B cell (primary cell): Measurements from ENCODE around the gene HBS1L. TPM values are rescaled to one million over a fixed set of nuclear protein-coding genes. Genes with fewer than 3 reads are reported as not detected.

Experiments
- ATAC-seq: fragments of 200-7000 bp; cut with Tn5 transposase; one replicate; pipeline ENCODE4 v1.10.0; 2021; ENCODE audit warnings: low read depth, mild to moderate bottlenecking, moderate number of reproducible peaks, moderate library complexity
- CTCF ChIA-PET: fragments of 350-600 bp; sonication (Branson Sonifier 250); formaldehyde crosslinking; loops from one replicate; lab custom pipeline; 2021; ENCODE audit warnings: antibody characterized with exemption, inconsistent platforms; lab: Charles Lee
- POLR2A ChIA-PET: fragments of 350-600 bp; sonication (Branson Sonifier 250); formaldehyde crosslinking; loops from one replicate; lab custom pipeline; 2021; ENCODE audit warnings: antibody characterized with exemption; lab: Charles Lee
- DNase-seq: peaks from one replicate; pipeline ENCODE4 v3.0.0; 2013
- H2AFZ ChIP-seq: 2 replicates; pipeline ENCODE4 v1.6.1; 2012; ENCODE audit warnings: mild to moderate bottlenecking, low read depth, low read length; ENCODE audit not compliant: insufficient read depth, poor library complexity, severe bottlenecking
- H3K27ac ChIP-seq, 2 donors: 1 replicate in 1 of 2; 2 replicates in 1 of 2; pipeline ENCODE4 v1.5.1; 2012 to 2013; ENCODE audit warnings: low read length in 2 of 2, mild to moderate bottlenecking in 2 of 2, moderate library complexity in 1 of 2
- H3K27me3 ChIP-seq, 4 experiments: fragments of 200-600 bp in 1 of 4; sonication (generic) in 1 of 4; replicated peaks in 1 of 4; 1 replicate in 2 of 4; 2 replicates in 2 of 4; pipeline versions ENCODE4 v1.6.1 to v1.7.0; 2013 to 2016; ENCODE audit warnings: low read length in 3 of 4, mild to moderate bottlenecking in 2 of 4, mixed read lengths in 1 of 4, moderate library complexity in 1 of 4; ENCODE audit not compliant: insufficient read depth in 4 of 4, control insufficient read depth in 3 of 4; ENCODE audit errors: control extremely low read depth in 1 of 4
- H3K36me3 ChIP-seq, 2 experiments: replicated peaks in 1 of 2; 1 replicate in 1 of 2; 2 replicates in 1 of 2; pipeline versions ENCODE4 v1.6.1 to v1.7.1; 2013; ENCODE audit warnings: low read length in 1 of 2; ENCODE audit not compliant: insufficient read depth in 2 of 2, control insufficient read depth in 1 of 2; ENCODE audit errors: control extremely low read depth in 1 of 2, extremely low read depth in 1 of 2
- H3K4me1 ChIP-seq, 2 donors: fragments of 200-600 bp in 1 of 2; sonication (generic) in 1 of 2; 1 replicate in 1 of 2; 2 replicates in 1 of 2; pipeline versions ENCODE4 v1.5.1 to v1.6.1; 2013 to 2017; ENCODE audit warnings: low read length in 2 of 2; ENCODE audit not compliant: control insufficient read depth in 2 of 2, insufficient read depth in 2 of 2
- H3K4me2 ChIP-seq: replicated peaks from 2 replicates; pipeline ENCODE3; 2012; ENCODE audit warnings: mild to moderate bottlenecking, low read depth, low read length; ENCODE audit not compliant: poor library complexity, severe bottlenecking
- H3K4me3 ChIP-seq, 5 experiments: fragments of 200-600 bp in 1 of 5; sonication (generic) in 1 of 5; 1 replicate in 3 of 5; 2 replicates in 2 of 5; pipeline versions ENCODE4 v1.5.1 to v1.7.0; 2011 to 2016; ENCODE audit warnings: low read length in 4 of 5, mild to moderate bottlenecking in 4 of 5, low read depth in 2 of 5, control low read depth in 1 of 5, moderate library complexity in 1 of 5; ENCODE audit not compliant: insufficient read depth in 1 of 5; ENCODE audit errors: control extremely low read depth in 1 of 5, extremely low read depth in 1 of 5
- H3K79me2 ChIP-seq: fragments of 200-600 bp; sonication (generic); one replicate; pipeline ENCODE4 v1.6.0; 2016; ENCODE audit warnings: low read length; ENCODE audit not compliant: control insufficient read depth, insufficient read depth
- H3K9ac ChIP-seq: fragments of 200-600 bp; sonication (generic); 2 replicates; pipeline ENCODE4 v1.6.1; 2017; ENCODE audit warnings: mild to moderate bottlenecking, low read length, moderate library complexity
- H3K9me3 ChIP-seq, 3 donors: one replicate each; pipeline versions ENCODE4 v1.6.1 to v1.7.1; 2013; ENCODE audit warnings: low read length in 2 of 3; ENCODE audit not compliant: control insufficient read depth in 2 of 3, insufficient read depth in 1 of 3; ENCODE audit errors: control extremely low read depth in 1 of 3
- H4K20me1 ChIP-seq: 2 replicates; pipeline ENCODE4 v1.6.0; 2012; ENCODE audit warnings: mild to moderate bottlenecking, low read length; ENCODE audit not compliant: insufficient read depth, control insufficient read depth, poor library complexity, severe bottlenecking
- H3K27ac Mint-ChIP-seq: one replicate; pipeline ENCODE4 v1.8.0; 2021; ENCODE audit warnings: mixed read lengths
- H3K27me3 Mint-ChIP-seq: one replicate; pipeline ENCODE4 v1.8.0; 2021; ENCODE audit warnings: mixed read lengths
- H3K4me1 Mint-ChIP-seq: one replicate; pipeline ENCODE4 v1.8.0; 2021; ENCODE audit warnings: mixed read lengths
- H3K4me3 Mint-ChIP-seq: one replicate; pipeline ENCODE4 v1.8.0; 2021; ENCODE audit warnings: mixed read lengths
- H3K9me3 Mint-ChIP-seq: one replicate; pipeline ENCODE4 v1.8.0; 2022; ENCODE audit warnings: mixed read lengths; ENCODE audit not compliant: insufficient read depth
- EZH2 ChIP-seq: IDR thresholded peaks from 2 replicates; pipeline ENCODE4 v1.6.1; 2012; ENCODE audit warnings: borderline replicate concordance, low read depth, mild to moderate bottlenecking, moderate library complexity, low read length; ENCODE audit not compliant: insufficient read depth, poor library complexity, severe bottlenecking
- WGBS: methylation state at CpG from one replicate; pipeline ENCODE4 v1.1.5; 2013; ENCODE audit warnings: missing lambda C conversion rate; ENCODE audit not compliant: insufficient coverage; 5-methylcytosine and 5-hydroxymethylcytosine counted together
- intact Hi-C: fragments of 100-400 bp; cut with micrococcal nuclease; formaldehyde crosslinking; loops from one replicate; pipeline ENCODE4 v1.10.0; 2022
- polyA plus RNA-seq: library from polyadenylated mRNA; depleted of rRNA; stranded (reverse); fragments of >200 nt; gene quantifications from 2 replicates; pipeline ENCODE4 v1.2.3, GENCODE V29; 2012
- total RNA-seq, 2 donors: library from RNA; stranded (reverse); fragments of 120-200 nt in 1 of 2; gene quantifications; 1 replicate in 1 of 2; 2 replicates in 1 of 2; pipeline versions ENCODE4 v1.2.3 to v1.2.4, GENCODE V29; 2013 to 2022
- TF ChIP-seq, protein P1 (sequence below): fragments of 200-600 bp; IDR thresholded peaks from one replicate; pipeline ENCODE4 v1.8.0; 2022; ENCODE audit warnings: antibody characterized with exemption, mild to moderate bottlenecking

Gene HBS1L
- total and polyA plus RNA-seq, 2 donors (not counting 1 experiment from before 2014, with no cell fraction given) = 10.3 to 58.2 TPM

DNA sequence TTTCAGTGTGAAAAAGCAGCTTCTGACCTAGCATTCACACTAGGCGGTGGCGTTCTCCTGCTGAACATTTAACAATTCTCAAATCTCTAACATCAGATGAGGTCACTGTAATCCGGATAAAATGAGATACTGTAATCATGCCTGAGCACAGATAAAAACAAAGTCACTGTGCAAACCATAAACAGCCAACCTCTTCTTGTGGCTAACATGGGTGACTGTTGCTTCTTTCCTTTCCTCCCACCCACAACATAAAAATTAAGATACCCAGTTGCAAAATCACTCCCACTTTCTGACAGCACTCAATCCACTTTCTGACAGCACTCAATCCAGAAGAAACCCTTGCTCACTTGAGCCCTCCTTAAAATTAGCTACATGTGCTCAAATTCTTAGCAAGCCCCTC, 93.3 kb downstream of the HBS1L start:
- TF ChIP-seq, protein P1, sequence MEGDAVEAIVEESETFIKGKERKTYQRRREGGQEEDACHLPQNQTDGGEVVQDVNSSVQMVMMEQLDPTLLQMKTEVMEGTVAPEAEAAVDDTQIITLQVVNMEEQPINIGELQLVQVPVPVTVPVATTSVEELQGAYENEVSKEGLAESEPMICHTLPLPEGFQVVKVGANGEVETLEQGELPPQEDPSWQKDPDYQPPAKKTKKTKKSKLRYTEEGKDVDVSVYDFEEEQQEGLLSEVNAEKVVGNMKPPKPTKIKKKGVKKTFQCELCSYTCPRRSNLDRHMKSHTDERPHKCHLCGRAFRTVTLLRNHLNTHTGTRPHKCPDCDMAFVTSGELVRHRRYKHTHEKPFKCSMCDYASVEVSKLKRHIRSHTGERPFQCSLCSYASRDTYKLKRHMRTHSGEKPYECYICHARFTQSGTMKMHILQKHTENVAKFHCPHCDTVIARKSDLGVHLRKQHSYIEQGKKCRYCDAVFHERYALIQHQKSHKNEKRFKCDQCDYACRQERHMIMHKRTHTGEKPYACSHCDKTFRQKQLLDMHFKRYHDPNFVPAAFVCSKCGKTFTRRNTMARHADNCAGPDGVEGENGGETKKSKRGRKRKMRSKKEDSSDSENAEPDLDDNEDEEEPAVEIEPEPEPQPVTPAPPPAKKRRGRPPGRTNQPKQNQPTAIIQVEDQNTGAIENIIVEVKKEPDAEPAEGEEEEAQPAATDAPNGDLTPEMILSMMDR = no peak
- TF ChIP-seq EZH2 = no peak
- Histone ChIP-seq H3K27ac (no peak overlapping the region), H2AFZ (no peak overlapping the region), H3K4me1 (no peaks in the 10 kb centered on the region), H3K4me2 (no peak overlapping the region), H3K36me3 (peaks cover 8 to 31% of the 10 kb centered on the region in 2 experiments), H3K4me3 (no peak overlapping the region), H3K9ac (no peak overlapping the region), H3K27me3 (no peaks in the 10 kb centered on the region), H3K9me3 (peaks cover 0 to 2% (median 0%) of the 10 kb centered on the region in 3 donors), H3K79me2 (no peaks in the 10 kb centered on the region), H4K20me1 (no peaks in the 10 kb centered on the region)
- no peak for DNase-seq
- intact Hi-C loops = no loop called here
- ATAC-seq = no peak
- Mint-ChIP-seq H3K4me3 (no peak overlapping the region), H3K4me1 (no peaks in the 10 kb centered on the region), H3K27me3 (no peaks in the 10 kb centered on the region), H3K9me3 (peaks cover 5% of the 10 kb centered on the region), H3K27ac (no peak overlapping the region)
- POLR2A ChIA-PET = no interaction called here
- 97% methylated on average over 3 of the region's 3 CpGs for WGBS
- CTCF ChIA-PET = no interaction called here

GRCh38 chr6:134959603-134960002, 95.0 kb downstream of the HBS1L start:
- no peaks in the 10 kb centered on the region for H4K20me1 ChIP-seq
- H3K27me3 ChIP-seq = no peaks in the 10 kb centered on the region
- peaks cover 5% of the 10 kb centered on the region for H3K9me3 Mint-ChIP-seq
- DNase-seq (no peak), ATAC-seq (no peak)
- H2AFZ ChIP-seq = no peak overlapping the region
- H3K27ac Mint-ChIP-seq = no peak overlapping the region
- intact Hi-C loops = no loop called here
- ChIA-PET POLR2A (no interaction called here), CTCF (interaction anchor here (0.6 kb wide), 1 partner anchor 836 kb away, joined by 3 read pairs; no protein-coding TSS in a partner anchor)
- H3K79me2 ChIP-seq = no peaks in the 10 kb centered on the region
- H3K36me3 ChIP-seq = peaks cover 8 to 16% of the 10 kb centered on the region in 2 experiments
- H3K4me1 ChIP-seq = no peaks in the 10 kb centered on the region
- H3K27me3 Mint-ChIP-seq = no peaks in the 10 kb centered on the region
- H3K4me3 Mint-ChIP-seq = no peak overlapping the region
- no peak overlapping the region for H3K4me2 ChIP-seq
- H3K4me1 Mint-ChIP-seq = no peaks in the 10 kb centered on the region
- TF ChIP-seq, protein P1 = no peak
- TF ChIP-seq EZH2 = no peak
- H3K9me3 ChIP-seq = peaks cover 0 to 2% (median 0%) of the 10 kb centered on the region in 3 donors
- H3K27ac ChIP-seq = no peak overlapping the region
- no peak overlapping the region for H3K9ac ChIP-seq
- no peak overlapping the region for H3K4me3 ChIP-seq
